SIG-M5 treated with dmso at 0.1 percent for 504 hours (cell line): ENCODE data around the gene RYR2.
"Not testable (repeated sequence)": the region's sequence is repeated elsewhere in the genome, so short reads cannot be mapped to it uniquely, and the experiment has no call there.

ENCODE experiments used
- DNase-seq: peaks from one replicate; lab custom pipeline; 2025; ENCODE audit not compliant: unreplicated experiment; lab: John Stamatoyannopoulos, UW

The RYR2 gene

GRCh38 chr1:237139732-237140131, 97.7 kb downstream of the RYR2 start:
- no peak for DNase-seq

DNA sequence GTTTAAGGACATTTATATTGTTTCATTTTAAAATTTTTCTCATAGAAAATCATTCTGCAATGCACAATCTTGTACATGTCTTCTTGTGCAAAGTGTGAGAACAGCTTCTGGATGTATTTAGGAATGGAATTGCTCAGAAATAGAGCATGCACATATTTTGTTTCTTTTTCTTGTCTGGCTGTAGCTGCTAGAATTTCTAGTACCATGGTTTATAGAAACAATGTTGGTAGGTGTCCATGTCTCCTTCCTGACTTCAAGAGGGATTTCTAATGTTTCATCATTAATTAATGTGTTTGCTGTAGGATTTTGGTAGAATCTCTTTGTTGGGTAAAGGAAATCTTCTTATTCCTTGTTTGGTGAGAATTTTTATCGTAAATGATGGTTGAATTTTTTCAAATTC, 99.0 kb downstream of the RYR2 start:
- no peak for DNase-seq

GRCh38 chr1:237141502-237141901, 99.5 kb downstream of the RYR2 start:
- no peak for DNase-seq

GRCh38 chr1:237145379-237146135, 103.6 kb downstream of the RYR2 start:
- no peak for DNase-seq

- DNase-seq: no peak
Observed at GRCh38 chr1:237146241-237146640, 104.3 kb downstream of the RYR2 start.

- DNase-seq: no peak
Observed at GRCh38 chr1:237149857-237150256, 107.9 kb downstream of the RYR2 start.

DNA sequence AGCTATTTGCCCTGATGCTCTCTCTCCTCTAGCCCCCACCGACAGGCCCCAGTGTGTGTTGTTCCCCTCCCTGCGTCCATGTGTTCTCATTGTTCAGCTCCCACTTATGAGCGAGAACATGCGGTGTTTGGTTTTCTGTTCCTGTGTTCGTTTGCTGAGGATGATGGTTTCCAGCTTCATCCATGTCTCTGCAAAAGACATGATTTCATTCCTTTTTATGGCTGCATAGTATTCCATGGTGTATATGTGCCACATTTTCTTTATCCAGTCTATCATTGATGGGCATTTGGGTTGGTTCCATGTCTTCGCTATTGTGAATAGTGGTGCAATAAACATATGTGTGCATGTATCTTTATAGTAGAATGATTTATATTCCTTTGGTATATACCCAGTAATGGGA, 110.0 kb downstream of the RYR2 start:
- DNase-seq: not testable (repeated sequence)

- no peak for DNase-seq
Observed at GRCh38 chr1:237152506-237153335, 110.7 kb downstream of the RYR2 start.

DNA sequence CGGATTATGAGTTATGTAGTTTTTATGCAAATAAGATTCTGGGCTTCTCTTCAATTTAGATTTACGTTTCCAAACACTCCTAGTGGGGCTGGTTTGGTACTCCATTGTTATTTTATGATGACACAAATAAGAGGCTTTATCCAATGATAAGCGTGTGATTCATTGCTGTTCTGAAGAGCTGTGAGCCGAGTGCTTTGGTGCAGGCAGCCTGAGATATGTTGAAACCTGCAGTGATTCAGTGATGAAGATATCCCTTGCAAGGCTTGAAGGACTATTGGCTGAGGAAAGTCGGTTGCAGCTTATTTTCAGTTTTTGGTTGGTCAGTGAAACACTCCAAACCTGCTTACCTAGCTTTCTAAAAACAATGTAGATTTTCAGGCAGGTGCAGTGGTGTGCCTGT, 112.2 kb downstream of the RYR2 start:
- DNase-seq: no peak

- DNase-seq: no peak
Observed at GRCh38 chr1:237164406-237165352, 122.7 kb downstream of the RYR2 start.

GRCh38 chr1:237166086-237166485, 124.1 kb downstream of the RYR2 start:
- no peak for DNase-seq

GRCh38 chr1:237166593-237167101, 124.7 kb downstream of the RYR2 start:
- DNase-seq: no peak

- DNase-seq: no peak
Observed at GRCh38 chr1:237170149-237170548, 128.2 kb downstream of the RYR2 start.

- no peak for DNase-seq
Observed at GRCh38 chr1:237171454-237172117, 129.6 kb downstream of the RYR2 start.

GRCh38 chr1:237172118-237172485, 130.1 kb downstream of the RYR2 start:
- DNase-seq: no peak

- DNase-seq: no peak
Observed at GRCh38 chr1:237179503-237179902, 137.5 kb downstream of the RYR2 start.

DNA sequence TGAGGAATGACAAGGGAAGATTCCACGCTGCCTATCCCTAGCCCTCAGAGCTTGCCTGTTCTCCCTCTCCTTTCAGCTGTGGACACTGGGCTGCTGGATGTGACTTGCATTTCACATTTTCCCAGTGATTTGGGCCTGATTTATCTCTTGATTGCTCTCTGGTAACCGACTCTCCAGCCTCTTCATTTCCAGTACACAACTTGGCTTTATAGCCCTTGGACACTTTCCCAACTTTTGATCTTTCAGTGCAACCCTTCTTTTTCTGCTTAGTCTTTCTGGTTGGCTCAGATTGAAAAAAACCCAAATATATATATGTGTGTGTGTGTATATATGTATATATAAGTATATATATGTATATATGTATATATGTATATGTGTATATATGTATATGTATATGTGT, 138.3 kb downstream of the RYR2 start:
- no peak for DNase-seq

DNA sequence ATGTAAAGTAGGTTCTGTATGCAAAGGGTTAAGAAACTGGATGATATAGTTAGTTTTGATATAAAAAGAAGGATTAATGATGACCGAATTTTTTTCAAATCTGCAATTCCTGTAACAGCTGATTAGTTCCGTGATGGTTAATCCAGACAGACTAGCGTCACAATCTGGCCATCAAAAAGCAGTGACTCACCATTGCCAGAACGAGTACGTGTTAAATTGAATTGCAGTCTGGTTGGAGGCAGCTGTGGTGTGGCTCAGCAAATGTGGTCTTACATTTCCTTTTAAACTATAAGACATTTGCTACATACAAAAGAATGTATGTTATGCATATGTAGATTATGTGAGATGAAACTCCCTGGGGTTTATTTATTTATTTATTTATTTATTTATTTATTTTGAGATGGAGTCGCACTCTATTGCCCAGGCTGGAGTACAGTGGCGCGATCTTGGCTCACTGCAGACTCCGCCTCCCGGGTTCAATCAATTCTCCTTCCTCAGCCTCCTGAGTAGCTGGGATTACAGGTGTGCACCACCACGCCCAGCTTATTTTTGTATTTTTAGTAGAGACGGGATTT, 139.8 kb downstream of the RYR2 start:
- no peak for DNase-seq

DNA sequence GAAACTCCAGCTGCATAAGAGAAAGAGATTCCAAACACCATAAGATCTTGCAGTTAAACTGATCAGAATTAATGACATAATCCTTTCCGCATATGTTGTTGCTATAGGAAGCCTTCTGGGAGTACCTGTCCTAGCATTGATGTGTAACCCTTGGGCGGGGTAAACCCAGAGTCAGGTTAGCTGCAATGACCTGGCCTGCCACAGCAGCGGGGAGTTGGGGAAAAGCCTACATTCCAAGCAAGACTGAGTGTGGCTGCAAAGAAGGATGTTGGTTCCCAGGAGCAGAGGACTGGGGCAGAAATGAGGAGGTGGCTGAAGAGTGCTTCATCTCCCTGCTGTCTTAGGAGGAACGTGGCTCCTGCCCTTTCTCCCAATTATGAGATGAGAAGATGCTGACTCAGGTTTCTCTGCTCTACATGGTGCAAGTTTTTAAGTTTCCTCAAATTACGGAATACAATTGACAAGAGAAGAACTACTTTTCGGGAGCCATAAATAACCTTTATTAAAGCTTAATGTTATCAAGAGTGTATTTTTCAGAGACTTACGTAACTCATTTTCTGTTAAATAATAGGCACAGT, 142.1 kb downstream of the RYR2 start:
- DNase-seq: no peak

- DNase-seq: no peak
Observed at GRCh38 chr1:237186675-237187074, 144.7 kb downstream of the RYR2 start.
